DND-41 (cell line): Measurements from ENCODE around the gene SDF2.

Experiments used
- ATAC-seq: fragments of 200-7000 bp; cut with Tn5 transposase; 3 replicates; pipeline ENCODE4 v1.9.1; 2021; ENCODE audit warnings: low read depth; ENCODE audit not compliant: insufficient read depth
- DNase-seq: peaks from one replicate; pipeline ENCODE4 v3.0.0-alpha.2; 2020
- H2AFZ ChIP-seq: 2 replicates; pipeline ENCODE4 v1.6.0; 2012; ENCODE audit warnings: low read depth, low read length
- H3K27ac ChIP-seq: 2 replicates; pipeline ENCODE4 v1.5.1; 2012; ENCODE audit warnings: low read length, inconsistent platforms
- H3K27me3 ChIP-seq: fragments of 200-600 bp; sonication (generic); 2 replicates; pipeline ENCODE4 v1.6.0; 2012; ENCODE audit warnings: low read length, mild to moderate bottlenecking, inconsistent platforms; ENCODE audit not compliant: insufficient read depth, poor library complexity
- H3K36me3 ChIP-seq: 2 replicates; pipeline ENCODE4 v1.5.1; 2012; ENCODE audit warnings: low read length, inconsistent platforms; ENCODE audit not compliant: insufficient read depth
- H3K4me1 ChIP-seq: 2 replicates; pipeline ENCODE4 v1.5.1; 2012; ENCODE audit warnings: mild to moderate bottlenecking, low read length; ENCODE audit not compliant: insufficient read depth
- H3K4me2 ChIP-seq: 2 replicates; pipeline ENCODE4 v1.6.0; 2012; ENCODE audit warnings: mild to moderate bottlenecking, moderate library complexity, low read length, inconsistent platforms; ENCODE audit not compliant: insufficient read depth
- H3K4me3 ChIP-seq, 2 experiments: fragments of 200-600 bp in 1 of 2; shearing (Covaris generic) in 1 of 2; 2 replicates each; pipeline ENCODE4 v1.5.1; 2012 to 2016; ENCODE audit warnings: inconsistent platforms in 2 of 2, low read length in 2 of 2, mild to moderate bottlenecking in 2 of 2, low read depth in 1 of 2, moderate library complexity in 1 of 2
- H3K79me2 ChIP-seq: 2 replicates; pipeline ENCODE4 v1.6.0; 2012; ENCODE audit warnings: low read length, inconsistent platforms; ENCODE audit not compliant: insufficient read depth
- H3K9ac ChIP-seq: 2 replicates; pipeline ENCODE4 v1.6.0; 2012; ENCODE audit warnings: low read depth, mild to moderate bottlenecking, inconsistent platforms, low read length, moderate library complexity
- H3K9me3 ChIP-seq: 2 replicates; pipeline ENCODE4 v1.5.1; 2012; ENCODE audit warnings: low read length, moderate library complexity, mild to moderate bottlenecking, inconsistent platforms; ENCODE audit not compliant: insufficient read depth, severe bottlenecking
- H4K20me1 ChIP-seq: 2 replicates; pipeline ENCODE4 v1.6.0; 2012; ENCODE audit warnings: low read length; ENCODE audit not compliant: insufficient read depth
- EZH2 ChIP-seq: IDR thresholded peaks from 3 replicates; pipeline ENCODE4 v1.6.1; 2012; ENCODE audit warnings: borderline replicate concordance, low read depth, mild to moderate bottlenecking, moderate library complexity, low read length, inconsistent platforms; ENCODE audit not compliant: severe bottlenecking
- TF ChIP-seq, protein P1 (sequence below): IDR thresholded peaks from 2 replicates; pipeline ENCODE4 v1.5.1; 2012; ENCODE audit warnings: borderline replicate concordance, low read length, moderate library complexity, mild to moderate bottlenecking; ENCODE audit not compliant: poor library complexity, severe bottlenecking; ENCODE audit errors: extremely low read depth

The SDF2 gene

DNA sequence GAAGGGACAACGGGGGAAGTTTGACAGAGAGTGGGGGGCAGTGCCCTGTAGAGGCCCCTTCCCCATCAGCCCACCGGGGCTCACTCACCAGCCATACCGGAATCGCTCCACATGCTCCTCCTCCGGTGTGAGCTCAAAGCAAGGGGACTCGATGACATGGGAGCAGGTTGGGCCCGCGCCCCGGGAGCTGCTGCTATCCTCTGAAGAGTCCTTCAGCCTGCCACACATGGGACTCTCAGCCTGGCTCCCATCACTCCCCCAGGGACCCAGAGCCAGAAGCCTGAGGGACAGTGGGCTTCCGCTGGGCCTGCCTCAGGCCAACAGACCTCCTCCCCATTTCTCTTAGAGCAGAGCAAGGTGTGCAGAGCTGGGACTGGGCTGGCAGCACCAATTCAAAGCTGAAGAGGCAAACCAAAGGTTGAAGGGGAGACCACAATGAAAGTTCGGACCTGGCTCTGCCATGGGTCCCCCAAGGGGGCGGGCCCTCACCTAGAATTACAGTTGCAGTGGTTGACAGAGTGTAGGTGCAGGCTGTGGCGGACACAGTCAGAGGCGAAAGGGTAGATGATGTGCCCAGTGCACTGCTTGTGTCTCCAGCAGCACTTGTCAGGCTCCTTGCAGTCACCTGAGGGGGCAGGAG lies 42.6 kb upstream of the SDF2 start:
- no peaks in the 10 kb centered on the region for H3K9me3 ChIP-seq
- H3K4me2 ChIP-seq = no peak overlapping the region
- 0 out of 2 replicates have a peak, but pooled peaks cover 4% of the 10 kb centered on the region for H4K20me1 ChIP-seq
- TF ChIP-seq EZH2 = no peak
- peaks cover 53% of the 10 kb centered on the region for H3K36me3 ChIP-seq
- H3K27ac ChIP-seq = no peak overlapping the region
- no peak overlapping the region for H3K9ac ChIP-seq
- DNase-seq (no peak), ATAC-seq (no peak)
- H3K27me3 ChIP-seq = no peaks in the 10 kb centered on the region
- H2AFZ ChIP-seq = no peak overlapping the region
- no peak overlapping the region for H3K4me3 ChIP-seq
- H3K79me2 ChIP-seq = no peaks in the 10 kb centered on the region
- no peaks in the 10 kb centered on the region for H3K4me1 ChIP-seq

DNA sequence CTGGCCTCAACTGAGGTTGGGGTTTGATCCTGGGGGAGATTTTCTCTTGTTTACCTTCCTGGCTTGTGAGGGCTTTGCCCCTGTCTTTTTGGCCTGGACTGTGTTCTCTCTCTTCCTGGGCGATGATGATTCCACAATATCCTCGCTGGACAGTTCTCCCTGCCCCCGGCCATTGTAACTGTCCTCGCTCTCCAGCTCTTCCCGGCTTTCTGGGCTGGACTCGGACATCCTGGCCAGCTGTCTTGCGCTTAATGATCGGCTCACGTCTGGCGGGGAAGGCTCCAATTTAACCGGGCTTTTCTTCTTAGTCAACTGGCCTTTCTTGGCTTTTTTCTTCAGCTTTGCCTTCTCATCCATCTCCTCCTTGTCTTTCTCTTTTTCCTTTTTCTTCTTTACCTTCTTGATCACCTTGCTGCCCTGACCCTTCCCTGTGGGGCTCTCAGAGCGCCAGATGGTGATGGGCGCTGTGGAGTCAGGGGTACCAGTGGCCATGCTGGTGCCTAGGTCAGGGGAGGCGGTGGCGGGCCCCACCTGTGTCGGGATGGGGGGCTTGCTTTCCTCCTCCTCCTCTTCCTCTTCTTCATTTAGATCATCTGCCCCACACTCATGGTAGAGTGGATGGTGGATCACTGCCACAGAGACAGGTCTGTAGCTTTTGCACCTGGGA lies 42.0 kb upstream of the SDF2 start:
- no peak overlapping the region for H3K9ac ChIP-seq

DNA sequence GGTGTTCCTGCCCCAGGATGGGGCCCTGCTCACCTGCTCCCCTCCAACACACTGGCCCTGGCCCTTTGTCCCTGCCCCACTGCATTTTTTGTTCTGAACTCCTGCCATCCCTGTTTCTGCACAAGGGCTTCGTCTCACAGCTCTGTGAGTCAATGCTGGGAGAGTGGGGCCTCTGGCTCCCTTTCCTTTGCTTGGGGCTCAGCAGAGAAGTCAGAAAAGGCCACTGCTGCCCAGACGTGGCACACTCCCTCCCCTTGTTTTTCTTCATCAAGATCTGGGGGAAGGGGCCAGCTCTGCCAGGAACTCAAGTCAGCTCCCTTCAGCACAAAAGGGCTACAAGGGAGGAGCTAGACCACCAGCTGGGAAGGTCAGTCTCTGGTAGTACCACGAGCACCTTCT lies 41.0 kb upstream of the SDF2 start:
- Histone ChIP-seq H4K20me1 (0 out of 2 replicates have a peak, but pooled peaks cover 4% of the 10 kb centered on the region), H3K36me3 (peaks cover 69% of the 10 kb centered on the region), H3K9me3 (no peaks in the 10 kb centered on the region), H3K27me3 (no peaks in the 10 kb centered on the region), H3K79me2 (no peaks in the 10 kb centered on the region), H3K27ac (no peak overlapping the region), H3K9ac (no peak overlapping the region), H3K4me2 (no peak overlapping the region), H2AFZ (no peak overlapping the region), H3K4me3 (no peak overlapping the region), H3K4me1 (no peaks in the 10 kb centered on the region)
- ATAC-seq (no peak), DNase-seq (no peak)
- no peak for TF ChIP-seq EZH2
- TF ChIP-seq, protein P1, sequence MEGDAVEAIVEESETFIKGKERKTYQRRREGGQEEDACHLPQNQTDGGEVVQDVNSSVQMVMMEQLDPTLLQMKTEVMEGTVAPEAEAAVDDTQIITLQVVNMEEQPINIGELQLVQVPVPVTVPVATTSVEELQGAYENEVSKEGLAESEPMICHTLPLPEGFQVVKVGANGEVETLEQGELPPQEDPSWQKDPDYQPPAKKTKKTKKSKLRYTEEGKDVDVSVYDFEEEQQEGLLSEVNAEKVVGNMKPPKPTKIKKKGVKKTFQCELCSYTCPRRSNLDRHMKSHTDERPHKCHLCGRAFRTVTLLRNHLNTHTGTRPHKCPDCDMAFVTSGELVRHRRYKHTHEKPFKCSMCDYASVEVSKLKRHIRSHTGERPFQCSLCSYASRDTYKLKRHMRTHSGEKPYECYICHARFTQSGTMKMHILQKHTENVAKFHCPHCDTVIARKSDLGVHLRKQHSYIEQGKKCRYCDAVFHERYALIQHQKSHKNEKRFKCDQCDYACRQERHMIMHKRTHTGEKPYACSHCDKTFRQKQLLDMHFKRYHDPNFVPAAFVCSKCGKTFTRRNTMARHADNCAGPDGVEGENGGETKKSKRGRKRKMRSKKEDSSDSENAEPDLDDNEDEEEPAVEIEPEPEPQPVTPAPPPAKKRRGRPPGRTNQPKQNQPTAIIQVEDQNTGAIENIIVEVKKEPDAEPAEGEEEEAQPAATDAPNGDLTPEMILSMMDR = no peak

More for the DNA sequence above, 42.0 kb upstream of the SDF2 start:
- H3K36me3 ChIP-seq = peaks cover 60% of the 10 kb centered on the region
- TF ChIP-seq, protein P1 = no peak
- no peak for TF ChIP-seq EZH2
- H3K4me2 ChIP-seq = no peak overlapping the region
- no peaks in the 10 kb centered on the region for H3K27me3 ChIP-seq
- ATAC-seq (no peak), DNase-seq (no peak)
- H3K79me2 ChIP-seq = no peaks in the 10 kb centered on the region
- 0 out of 2 replicates have a peak, but pooled peaks cover 4% of the 10 kb centered on the region for H4K20me1 ChIP-seq
- no peak overlapping the region for H3K4me3 ChIP-seq
- no peak overlapping the region for H3K27ac ChIP-seq
- no peaks in the 10 kb centered on the region for H3K4me1 ChIP-seq
- H2AFZ ChIP-seq = no peak overlapping the region
- no peaks in the 10 kb centered on the region for H3K9me3 ChIP-seq

DNA sequence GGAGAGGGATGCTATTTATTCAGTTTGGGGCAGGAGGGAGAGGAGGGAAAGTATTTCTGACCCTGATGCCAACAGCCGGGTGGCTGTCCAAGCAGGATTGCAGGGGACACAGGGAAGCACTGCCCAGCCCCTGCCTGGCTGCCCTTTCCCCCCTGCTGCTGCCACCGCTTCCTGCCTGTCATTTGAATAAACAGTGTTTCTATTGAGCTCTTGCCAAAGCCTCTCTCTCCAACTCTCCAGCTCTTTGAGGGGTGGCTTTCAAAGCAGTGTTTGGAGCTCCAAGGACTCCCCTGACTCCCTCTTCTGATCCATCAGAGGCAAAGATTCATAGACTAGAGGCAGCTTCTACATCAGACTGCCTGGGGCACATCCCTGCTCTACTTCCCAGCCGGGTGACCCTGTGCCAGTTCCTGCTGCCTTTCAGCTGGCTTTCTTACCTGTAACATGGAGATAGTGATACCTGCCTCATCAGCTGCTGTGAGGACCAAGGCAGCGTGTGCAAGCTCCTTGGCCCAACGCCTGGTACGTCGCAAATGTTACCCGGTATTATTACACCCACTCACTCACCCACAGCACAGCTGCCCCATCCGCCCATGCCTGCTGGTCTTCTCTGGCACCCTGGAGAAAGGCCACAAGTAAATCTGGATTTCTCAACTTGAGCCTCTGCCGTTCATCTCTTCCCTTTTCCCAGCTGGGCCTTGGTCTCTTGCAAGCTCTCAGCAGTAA lies 40.5 kb upstream of the SDF2 start:
- Histone ChIP-seq H3K79me2 (no peaks in the 10 kb centered on the region), H3K27ac (no peak overlapping the region), H3K9me3 (no peaks in the 10 kb centered on the region), H3K4me1 (no peaks in the 10 kb centered on the region), H3K27me3 (no peaks in the 10 kb centered on the region), H2AFZ (no peak overlapping the region), H4K20me1 (0 out of 2 replicates have a peak, but pooled peaks cover 4% of the 10 kb centered on the region), H3K4me3 (no peak overlapping the region), H3K4me2 (no peak overlapping the region), H3K36me3 (peaks cover 75% of the 10 kb centered on the region), H3K9ac (no peak overlapping the region)
- TF ChIP-seq, protein P1 = no peak
- TF ChIP-seq EZH2 = no peak
- DNase-seq (no peak), ATAC-seq (no peak)
